H9 (cell line): Measurements from ENCODE around the gene LRRC8B. TPM values are rescaled to one million over a fixed set of nuclear protein-coding genes. Genes with fewer than 3 reads are reported as not detected.

ENCODE experiments used
- DNase-seq: peaks from one replicate; pipeline ENCODE4 v3.0.0-alpha.2; 2017
- H2AFZ ChIP-seq: one replicate; pipeline ENCODE4 v1.6.1; 2013; ENCODE audit warnings: mild to moderate bottlenecking, low read length, control low read depth, moderate library complexity
- H2AK5ac ChIP-seq: 2 replicates; pipeline ENCODE4 v1.6.1; 2013; ENCODE audit warnings: low read length, control low read depth, mixed read lengths; ENCODE audit not compliant: insufficient read length
- H2BK120ac ChIP-seq: one replicate; pipeline ENCODE4 v1.6.1; 2013; ENCODE audit warnings: low read depth, mild to moderate bottlenecking, low read length, control low read depth, inconsistent platforms; ENCODE audit not compliant: poor library complexity, severe bottlenecking
- H2BK12ac ChIP-seq: 2 replicates; pipeline ENCODE4 v1.6.1; 2013; ENCODE audit warnings: low read length, control low read depth, mixed read lengths, low read depth; ENCODE audit not compliant: insufficient read length
- H2BK15ac ChIP-seq: 2 replicates; pipeline ENCODE4 v1.6.1; 2013; ENCODE audit warnings: low read depth, low read length, control low read depth
- H2BK20ac ChIP-seq: one replicate; pipeline ENCODE4 v1.6.1; 2013; ENCODE audit warnings: low read depth, mild to moderate bottlenecking, low read length, control low read depth, inconsistent platforms; ENCODE audit not compliant: poor library complexity, severe bottlenecking
- H2BK5ac ChIP-seq: 2 replicates; pipeline ENCODE4 v1.6.1; 2013; ENCODE audit warnings: low read length, control low read depth, mixed read lengths; ENCODE audit not compliant: insufficient read length
- H3K14ac ChIP-seq: 2 replicates; pipeline ENCODE4 v1.6.1; 2013; ENCODE audit warnings: low read length, control low read depth; ENCODE audit not compliant: insufficient read depth
- H3K18ac ChIP-seq: 2 replicates; pipeline ENCODE4 v1.6.1; 2013; ENCODE audit warnings: low read depth, mild to moderate bottlenecking, mixed read lengths, low read length, control low read depth; ENCODE audit not compliant: insufficient read length
- H3K23ac ChIP-seq: 2 replicates; pipeline ENCODE4 v1.6.1; 2013; ENCODE audit warnings: low read length, control low read depth, mixed read lengths, low read depth; ENCODE audit not compliant: insufficient read length
- H3K23me2 ChIP-seq: 2 replicates; pipeline ENCODE4 v1.6.1; 2013; ENCODE audit warnings: low read depth, mild to moderate bottlenecking, mixed read lengths, low read length, control low read depth; ENCODE audit not compliant: insufficient read length, poor library complexity, severe bottlenecking
- H3K27ac ChIP-seq: 2 replicates; pipeline ENCODE4 v1.5.1; 2013; ENCODE audit warnings: low read length, control low read depth, mixed read lengths, low read depth; ENCODE audit not compliant: insufficient read length
- H3K27me3 ChIP-seq: 2 replicates; pipeline ENCODE4 v1.6.1; 2013; ENCODE audit warnings: low read length, control low read depth, inconsistent platforms; ENCODE audit not compliant: insufficient read depth
- H3K4ac ChIP-seq: 2 replicates; pipeline ENCODE4 v1.6.1; 2013; ENCODE audit warnings: low read depth, mild to moderate bottlenecking, control low read depth, inconsistent platforms, low read length, moderate library complexity
- H3K4me1 ChIP-seq: 2 replicates; pipeline ENCODE4 v1.6.1; 2013; ENCODE audit warnings: low read length, control low read depth, inconsistent platforms; ENCODE audit not compliant: insufficient read depth
- H3K4me2 ChIP-seq: 2 replicates; pipeline ENCODE4 v1.6.1; 2013; ENCODE audit warnings: low read length, control low read depth, mixed read lengths; ENCODE audit not compliant: insufficient read length, insufficient read depth
- H3K56ac ChIP-seq: 2 replicates; pipeline ENCODE4 v1.6.1; 2013; ENCODE audit warnings: low read depth, mild to moderate bottlenecking, mixed read lengths, low read length, control low read depth; ENCODE audit not compliant: insufficient read length
- H3K79me1 ChIP-seq: 2 replicates; pipeline ENCODE4 v1.6.1; 2013; ENCODE audit warnings: low read depth, mild to moderate bottlenecking, moderate library complexity, low read length, control low read depth, inconsistent platforms; ENCODE audit not compliant: insufficient read depth, poor library complexity, severe bottlenecking
- H3K79me2 ChIP-seq: 2 replicates; pipeline ENCODE4 v1.6.1; 2013; ENCODE audit warnings: low read length, control low read depth, inconsistent platforms; ENCODE audit not compliant: insufficient read depth
- H3K9ac ChIP-seq: 2 replicates; pipeline ENCODE4 v1.6.1; 2013; ENCODE audit warnings: low read length, control low read depth, mixed read lengths; ENCODE audit not compliant: insufficient read length; ENCODE audit errors: extremely low read depth
- H3K9me3 ChIP-seq: one replicate; pipeline ENCODE4 v1.6.1; 2013; ENCODE audit warnings: low read depth, low read length, inconsistent platforms; ENCODE audit not compliant: control insufficient read depth
- H3T11ph ChIP-seq: one replicate; pipeline ENCODE4 v1.6.1; 2013; ENCODE audit warnings: mild to moderate bottlenecking, low read length, control low read depth, inconsistent platforms
- H4K20me1 ChIP-seq: one replicate; pipeline ENCODE4 v1.6.1; 2013; ENCODE audit not compliant: control insufficient read depth, insufficient read length, insufficient read depth
- H4K5ac ChIP-seq: 2 replicates; pipeline ENCODE4 v1.6.1; 2013; ENCODE audit warnings: low read depth, mild to moderate bottlenecking, mixed read lengths, low read length, control low read depth; ENCODE audit not compliant: insufficient read length
- H4K8ac ChIP-seq: replicated peaks from 2 replicates; pipeline ENCODE4 v1.6.1; 2013; ENCODE audit warnings: low read length, control low read depth, mixed read lengths, low read depth; ENCODE audit not compliant: insufficient read length
- H4K91ac ChIP-seq: 2 replicates; pipeline ENCODE4 v1.6.1; 2013; ENCODE audit warnings: low read depth, mild to moderate bottlenecking, moderate library complexity, mixed read lengths, low read length, control low read depth; ENCODE audit not compliant: insufficient read length
- H3K27ac Mint-ChIP-seq, 3 experiments: 2 replicates in 2 of 3; 3 replicates in 1 of 3; pipeline ENCODE4 v1.8.0; 2020 to 2021; ENCODE audit warnings: mixed read lengths in 3 of 3, mild to moderate bottlenecking in 1 of 3, moderate library complexity in 1 of 3
- H3K27me3 Mint-ChIP-seq: 2 replicates; pipeline ENCODE4 v1.8.0; 2021; ENCODE audit warnings: low read depth, mild to moderate bottlenecking, moderate library complexity, mixed read lengths
- H3K36me3 Mint-ChIP-seq, 3 experiments: 2 replicates in 2 of 3; 3 replicates in 1 of 3; pipeline ENCODE4 v1.8.0; 2020 to 2021; ENCODE audit warnings: low read depth in 3 of 3, mixed read lengths in 3 of 3; ENCODE audit not compliant: insufficient read depth in 1 of 3
- H3K4me1 Mint-ChIP-seq, 2 experiments: 2 replicates each; pipeline ENCODE4 v1.8.0; 2020; ENCODE audit warnings: mixed read lengths in 2 of 2
- H3K4me3 Mint-ChIP-seq, 2 experiments: 2 replicates in 1 of 2; 3 replicates in 1 of 2; pipeline ENCODE4 v1.8.0; 2020 to 2021; ENCODE audit warnings: mild to moderate bottlenecking in 2 of 2, mixed read lengths in 2 of 2, moderate library complexity in 1 of 2
- H3K9me3 Mint-ChIP-seq, 2 experiments: 2 replicates in 1 of 2; 3 replicates in 1 of 2; pipeline ENCODE4 v1.8.0; 2020; ENCODE audit warnings: mild to moderate bottlenecking in 2 of 2, mixed read lengths in 2 of 2, moderate library complexity in 1 of 2
- WGBS: extraction: QIAGEN DNeasy Blood & Tissue Kit; methylation state at CpG from one replicate; pipeline ENCODE4 v1.1.7; 2013; ENCODE audit warnings: missing lambda C conversion rate, low lambda C conversion rate, mixed read lengths; ENCODE audit not compliant: insufficient read length; ENCODE audit errors: extremely low coverage; 5-methylcytosine and 5-hydroxymethylcytosine counted together
- total RNA-seq: library from RNA; stranded (reverse); gene quantifications from 2 replicates; pipeline ENCODE4 v1.2.1, GENCODE V29; 2021
- TF ChIP-seq, protein P1 (sequence below): fragments of 200-600 bp; sonication (generic); conservative IDR thresholded peaks from 3 replicates; pipeline ENCODE4 v1.8.0; 2021; ENCODE audit warnings: antibody characterized with exemption, mild to moderate bottlenecking

LRRC8B gene
- total RNA-seq, 1 experiment from 2014 or later: 33.2 TPM

DNA sequence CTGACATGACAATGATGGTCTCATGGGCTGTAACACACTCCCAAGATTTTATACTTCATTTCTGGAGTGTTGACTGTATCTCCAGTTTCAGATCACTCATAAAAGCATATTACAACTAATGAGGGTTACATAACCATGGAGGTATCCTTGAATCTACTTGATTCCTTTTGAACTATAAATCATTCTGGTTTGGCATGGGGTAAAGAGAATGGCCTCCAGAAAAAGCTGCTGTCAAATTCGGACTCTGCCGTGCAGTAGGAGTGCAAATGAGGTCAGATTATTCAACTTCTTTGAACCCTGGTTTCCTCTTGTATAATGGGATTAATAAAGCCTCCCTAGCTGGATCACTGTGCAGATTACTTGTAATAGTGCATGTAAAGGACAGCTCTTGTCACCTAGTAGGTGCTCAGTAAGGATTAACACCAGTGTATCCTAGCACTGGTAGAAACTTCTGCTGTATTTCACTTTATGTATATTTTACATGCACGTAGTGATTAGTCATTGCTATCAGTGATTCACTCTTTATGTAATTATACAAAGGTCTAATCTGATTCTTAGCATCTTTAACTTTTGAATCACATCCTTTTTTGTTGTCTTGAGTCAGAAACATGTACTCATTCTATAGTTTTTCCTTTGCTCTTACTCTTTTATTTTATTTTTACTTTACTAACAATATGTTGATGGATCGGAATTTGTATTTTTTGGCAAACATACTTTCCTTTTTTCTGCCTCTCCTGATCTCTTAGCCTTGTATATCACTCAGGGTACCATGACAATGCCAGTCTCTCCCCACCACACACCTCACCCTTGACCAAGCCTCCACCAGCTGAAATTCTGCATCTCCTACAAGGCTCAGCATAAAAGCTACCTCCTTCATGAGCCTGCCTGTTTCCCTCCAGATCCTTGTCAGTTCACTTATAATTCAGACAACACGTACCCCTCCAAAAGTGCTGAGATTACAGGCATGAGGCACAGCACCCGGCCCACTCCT is 111.5 kb downstream of the LRRC8B start:
- H3K36me3 Mint-ChIP-seq: no peaks in the 10 kb centered on the region
- Histone ChIP-seq H3K79me1 (no peaks in the 10 kb centered on the region), H3K27me3 (peaks cover 5% of the 10 kb centered on the region; the same call in 1 of the 2 replicates), H3K4me2 (no peak overlapping the region), H2BK20ac (no peak overlapping the region), H2AFZ (no peak overlapping the region), H3K23ac (no peak overlapping the region), H2BK5ac (no peak overlapping the region), H3K4me1 (no peaks in the 10 kb centered on the region), H3K56ac (no peak overlapping the region), H2BK120ac (no peak overlapping the region), H2AK5ac (no peak overlapping the region), H4K20me1 (no peaks in the 10 kb centered on the region), H3K27ac (no peak overlapping the region), H3K18ac (no peak overlapping the region), H4K5ac (no peak overlapping the region), H3K4ac (no peak overlapping the region), H2BK15ac (no peak overlapping the region), H3K14ac (no peak overlapping the region), H2BK12ac (no peak overlapping the region), H3K23me2 (peaks cover 22% of the 10 kb centered on the region), H3T11ph (no peak overlapping the region), H3K79me2 (no peaks in the 10 kb centered on the region), H3K9ac (no peak overlapping the region), H3K9me3 (no peaks in the 10 kb centered on the region), H4K8ac (no peak overlapping the region), H4K91ac (no peak overlapping the region)
- TF ChIP-seq, protein P1, sequence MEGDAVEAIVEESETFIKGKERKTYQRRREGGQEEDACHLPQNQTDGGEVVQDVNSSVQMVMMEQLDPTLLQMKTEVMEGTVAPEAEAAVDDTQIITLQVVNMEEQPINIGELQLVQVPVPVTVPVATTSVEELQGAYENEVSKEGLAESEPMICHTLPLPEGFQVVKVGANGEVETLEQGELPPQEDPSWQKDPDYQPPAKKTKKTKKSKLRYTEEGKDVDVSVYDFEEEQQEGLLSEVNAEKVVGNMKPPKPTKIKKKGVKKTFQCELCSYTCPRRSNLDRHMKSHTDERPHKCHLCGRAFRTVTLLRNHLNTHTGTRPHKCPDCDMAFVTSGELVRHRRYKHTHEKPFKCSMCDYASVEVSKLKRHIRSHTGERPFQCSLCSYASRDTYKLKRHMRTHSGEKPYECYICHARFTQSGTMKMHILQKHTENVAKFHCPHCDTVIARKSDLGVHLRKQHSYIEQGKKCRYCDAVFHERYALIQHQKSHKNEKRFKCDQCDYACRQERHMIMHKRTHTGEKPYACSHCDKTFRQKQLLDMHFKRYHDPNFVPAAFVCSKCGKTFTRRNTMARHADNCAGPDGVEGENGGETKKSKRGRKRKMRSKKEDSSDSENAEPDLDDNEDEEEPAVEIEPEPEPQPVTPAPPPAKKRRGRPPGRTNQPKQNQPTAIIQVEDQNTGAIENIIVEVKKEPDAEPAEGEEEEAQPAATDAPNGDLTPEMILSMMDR: no peak
- no peak overlapping the region for H3K4me3 Mint-ChIP-seq
- no peak for DNase-seq
- peaks cover 17 to 19% of the 10 kb centered on the region in 2 experiments for H3K4me1 Mint-ChIP-seq
- no peak overlapping the region for H3K27ac Mint-ChIP-seq
- peaks cover 31% of the 10 kb centered on the region for H3K27me3 Mint-ChIP-seq
- no CpG with 5 or more reads among the region's 6 CpGs for WGBS
- H3K9me3 Mint-ChIP-seq: no peaks in the 10 kb centered on the region
